ENCODE measurements around the gene GYG2.
A peak's percentile ranks its signal among the peaks of the same experiment; 100 is the strongest.
"Not testable (repeated sequence)": the region's sequence is repeated elsewhere in the genome, so short reads cannot be mapped to it uniquely, and the experiment has no call there.

DNA sequence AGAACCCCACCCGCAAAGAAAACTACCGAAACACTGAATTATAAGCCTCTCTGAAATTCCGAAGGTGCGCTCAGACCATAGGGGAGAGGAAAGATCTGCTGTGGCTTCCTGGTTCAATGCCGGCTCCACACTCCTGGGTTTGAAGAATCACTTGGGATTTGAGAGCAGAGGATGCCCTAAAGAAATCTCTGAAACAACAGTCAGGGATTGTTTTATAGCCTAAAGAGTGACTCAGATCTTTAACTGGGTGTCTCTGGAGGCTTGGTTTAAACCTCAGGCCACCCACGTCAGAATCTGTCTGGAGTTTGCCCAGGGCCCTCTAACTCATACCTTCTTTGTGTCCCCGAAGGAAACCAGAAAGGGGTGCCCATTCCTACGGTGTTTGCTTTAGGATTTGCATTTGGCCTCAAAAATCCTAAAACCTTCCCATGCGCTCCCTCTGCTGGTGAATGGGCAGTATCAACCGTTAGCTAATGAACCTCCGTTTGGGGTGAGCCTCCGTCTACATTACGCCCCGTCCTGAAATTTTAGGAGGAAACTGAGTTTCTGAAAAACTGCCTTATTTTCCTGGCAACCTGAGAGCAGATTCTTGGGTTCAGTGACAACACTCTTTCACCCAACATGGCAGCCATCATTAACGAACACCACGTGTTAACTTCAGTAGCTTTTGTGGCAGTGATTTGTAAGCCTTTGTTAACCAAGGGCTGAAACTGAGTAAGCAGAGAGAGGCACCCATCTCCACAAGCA is 16.4 kb upstream of the GYG2 start:
- peak; percentile 64 for TF ChIP-seq CTCF (conservative IDR thresholded peaks at IDR 0.05; ENCODE audit: low read depth, low read length)
- TF ChIP-seq EZH2 (IDR thresholded peaks at IDR 0.05; ENCODE audit: borderline replicate concordance, low read depth, low read length, poor library complexity, severe bottlenecking) = not testable (repeated sequence)

Data from A673 (cell line).